CD4-positive, alpha-beta T cell treated with Interleukin-21 for 1 hour (primary cell): ENCODE results near the gene OR7A17.

ENCODE experiments used
- DNase-seq: peaks from one replicate; pipeline ENCODE4 v3.0.0-alpha.2; 2020

The OR7A17 gene

GRCh38 chr19:14886032-14886431 lies at the start of gene OR7A17:
TSS of gene OR7A17 (minus strand) at chr19:14886132. CDS start at chr19:14881355, 4,777 bp downstream.
- DNase-seq, result no peak

GRCh38 chr19:14933506-14933905 lies 47.6 kb upstream of the OR7A17 start:
- DNase-seq, result no peak

- DNase-seq, result no peak
Observed at GRCh38 chr19:14916848-14917247, 30.9 kb upstream of the OR7A17 start.

- no peak for DNase-seq
Observed at GRCh38 chr19:14915116-14915515, 29.2 kb upstream of the OR7A17 start.

GRCh38 chr19:14906711-14907110 lies 20.8 kb upstream of the OR7A17 start:
- no peak for DNase-seq

- no peak for DNase-seq
Observed at GRCh38 chr19:14901675-14902260, 15.8 kb upstream of the OR7A17 start.

GRCh38 chr19:14890643-14891379 lies 4.9 kb upstream of the OR7A17 start:
- no peak for DNase-seq

GRCh38 chr19:14889994-14890642 lies 4.2 kb upstream of the OR7A17 start:
- no peak for DNase-seq

- no peak for DNase-seq
Observed at GRCh38 chr19:14871619-14872230, 14.2 kb downstream of the OR7A17 start.

- no peak for DNase-seq
Observed at GRCh38 chr19:14868497-14868896, 17.4 kb downstream of the OR7A17 start.

- DNase-seq, result no peak
Observed at GRCh38 chr19:14848822-14849221, 37.1 kb downstream of the OR7A17 start, which contains the start of gene OR7A10. TSS of gene OR7A10 (minus strand) at chr19:14848922. CDS start at chr19:14841877, 7,045 bp downstream.

- DNase-seq, result no peak
Observed at GRCh38 chr19:14843578-14843977, 42.4 kb downstream of the OR7A17 start.

- no peak for DNase-seq
Observed at GRCh38 chr19:14843169-14843568, 42.8 kb downstream of the OR7A17 start.

GRCh38 chr19:14840206-14840605 lies 45.7 kb downstream of the OR7A17 start:
- no peak for DNase-seq

GRCh38 chr19:14837391-14837790 lies 48.5 kb downstream of the OR7A17 start:
- no peak for DNase-seq

- DNase-seq, result no peak
Observed at GRCh38 chr19:14835011-14835410, 50.9 kb downstream of the OR7A17 start, which contains the start of the genes OR7A5 and OR7C1. TSS of gene OR7A5 (minus strand) at chr19:14835185. CDS start at chr19:14828241, 6,944 bp downstream. TSS of gene OR7C1 (minus strand) at chr19:14835185. CDS start at chr19:14800136, 35,049 bp downstream.

- no peak for DNase-seq
Observed at GRCh38 chr19:14830702-14831101, 55.2 kb downstream of the OR7A17 start.
